Ovary (tissue), 9 donors: ENCODE measurements around the gene CENPB. TPM values are rescaled to one million over a fixed set of nuclear protein-coding genes. Genes with fewer than 3 reads are reported as not detected.

Experiments used
- DNase-seq, 5 donors: peaks; one replicate each; pipeline ENCODE4 v3.0.0-alpha.2; 2019 to 2020
- H3K27ac ChIP-seq, 2 donors: fragments of 200-600 bp; one replicate each; pipeline versions ENCODE4 v1.5.1 to v1.8.0; 2019 to 2022
- H3K27me3 ChIP-seq: fragments of 200-600 bp; one replicate; pipeline ENCODE4 v1.8.0; 2022
- H3K36me3 ChIP-seq: fragments of 200-600 bp; sonication (generic); one replicate; pipeline ENCODE4 v1.5.1; 2019
- H3K4me1 ChIP-seq: one replicate; pipeline ENCODE4 v1.8.1; 2013; ENCODE audit warnings: mild to moderate bottlenecking, moderate library complexity; ENCODE audit not compliant: insufficient read depth
- H3K4me3 ChIP-seq: fragments of 200-600 bp; sonication (generic); one replicate; pipeline ENCODE4 v1.5.1; 2017
- H3K9me3 ChIP-seq, 2 donors: fragments of 200-600 bp in 1 of 2; sonication (generic) in 1 of 2; one replicate each; pipeline versions ENCODE4 v1.5.1 to v1.8.1; 2013 to 2019; ENCODE audit warnings: mild to moderate bottlenecking in 1 of 2, moderate library complexity in 1 of 2
- CTCF ChIP-seq, 3 donors: fragments of 450-650 bp in 2 of 3; fragments of 200-600 bp in 1 of 3; IDR thresholded peaks; one replicate each; pipeline versions ENCODE4 v1.5.1 to v1.8.0; 2016 to 2022; ENCODE audit warnings: antibody characterized with exemption in 3 of 3, mild to moderate bottlenecking in 1 of 3
- EP300 ChIP-seq: sonication (generic); formaldehyde crosslinking; IDR thresholded peaks from one replicate; pipeline ENCODE4 v1.6.1; 2017; ENCODE audit warnings: antibody characterized with exemption
- POLR2A ChIP-seq: fragments of 450-650 bp; IDR thresholded peaks from one replicate; pipeline ENCODE4 v1.6.1; 2017; ENCODE audit warnings: antibody characterized with exemption, mild to moderate bottlenecking, moderate library complexity
- WGBS, 3 donors: extraction: QIAGEN DNeasy Blood & Tissue Kit in 1 of 3; methylation state at CpG; one replicate each; pipeline versions ENCODE4 v1.1.5 to v1.1.7; 2013 to 2017; 5-methylcytosine and 5-hydroxymethylcytosine counted together
- intact Hi-C, 4 donors: fragments of 100-400 bp; cut with DNase I; formaldehyde crosslinking; loops; one replicate each; pipeline versions ENCODE4 v1.11.0 to v1.15.1; 2022 to 2023
- polyA plus RNA-seq, 2 donors: library from polyadenylated mRNA; stranded (reverse); fragments of 200-250 nt in 1 of 2; fragments of 350-450 nt in 1 of 2; fragmentation: Illumina TruSeq in 1 of 2; extraction: RNeasy Lipid Tissue Mini Kit (QIAGEN cat#74804) in 1 of 2; gene quantifications; one replicate each; pipeline ENCODE4 v1.2.3, GENCODE V29; 2013 to 2014
- total RNA-seq, 7 donors: library from RNA; depleted of rRNA in 2 of 7; stranded (reverse); fragments of >200 nt in 2 of 7; fragmentation: NEBNext Ultra II Directional in 3 of 7; extraction: Animal tissue kit (Norgen Biotek cat#: 25700) in 3 of 7; gene quantifications; one replicate each; pipeline versions ENCODE4 v1.1.0 to v1.2.4, GENCODE V29; 2016 to 2023
- donor health status: DM: no; HTN: no; CAD: no; lungs with moderate emphysema.
- donor health status: DM: no; HTN: no; CAD: no.
- donor health status: Bipolar disorder and iron deficiency.
- donor health status: DM: yes; HTN: yes; CAD: no.
- donor health status: DM: no; HTN: no; CAD: no.
- donor health status: DM: yes; HTN: yes; CAD: no.

CENPB gene
- total and polyA plus RNA-seq, 9 donors = 15.4 to 119 (median 95.1) TPM

DNA sequence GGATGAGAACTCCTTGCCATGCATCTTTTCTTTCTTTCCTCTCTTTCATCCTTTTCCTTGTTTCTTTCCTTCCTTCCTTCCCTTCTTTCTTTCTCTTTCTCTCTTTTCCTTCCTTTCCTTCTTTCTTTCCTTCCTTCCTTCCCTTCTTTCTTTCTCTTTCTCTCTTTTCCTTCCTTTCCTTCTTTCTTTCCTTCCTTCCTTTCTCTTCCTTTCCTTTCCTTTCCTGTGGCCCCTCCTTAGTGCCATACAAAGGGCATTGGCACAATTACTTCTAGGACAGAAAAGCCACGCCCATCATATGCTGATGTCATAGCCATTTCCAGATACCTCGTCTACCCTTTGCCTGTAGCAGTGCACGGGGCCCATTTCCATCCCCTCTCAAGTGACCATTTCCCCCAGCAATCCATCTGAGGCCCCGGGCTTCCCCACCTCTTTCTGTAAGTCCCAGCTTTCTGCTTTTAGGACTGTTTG, 2.2 kb upstream of the CENPB start:
- no peaks in the 10 kb centered on the region for H3K27me3 ChIP-seq
- peak overlapping the region; percentile 19 to 54 for H3K27ac ChIP-seq
- H3K36me3 ChIP-seq = no peaks in the 10 kb centered on the region
- intact Hi-C loops = loop anchor here in 1 of 4 donors (5.0 kb wide), 1 partner anchor 69 kb away; no protein-coding TSS in a partner anchor
- H3K9me3 ChIP-seq = no peaks in the 10 kb centered on the region
- peaks cover 13% of the 10 kb centered on the region for H3K4me1 ChIP-seq
- H3K4me3 ChIP-seq = no peak overlapping the region
- TF ChIP-seq CTCF (IDR thresholded peaks at IDR 0.05) (no peak), POLR2A (no peak), EP300 (no peak)
- DNase-seq = peak in 1 of 5 donors; percentile 28
- 67 to 72% (median 69%) methylated on average over 4 of the region's 4 CpGs for WGBS, 3 donors

DNA sequence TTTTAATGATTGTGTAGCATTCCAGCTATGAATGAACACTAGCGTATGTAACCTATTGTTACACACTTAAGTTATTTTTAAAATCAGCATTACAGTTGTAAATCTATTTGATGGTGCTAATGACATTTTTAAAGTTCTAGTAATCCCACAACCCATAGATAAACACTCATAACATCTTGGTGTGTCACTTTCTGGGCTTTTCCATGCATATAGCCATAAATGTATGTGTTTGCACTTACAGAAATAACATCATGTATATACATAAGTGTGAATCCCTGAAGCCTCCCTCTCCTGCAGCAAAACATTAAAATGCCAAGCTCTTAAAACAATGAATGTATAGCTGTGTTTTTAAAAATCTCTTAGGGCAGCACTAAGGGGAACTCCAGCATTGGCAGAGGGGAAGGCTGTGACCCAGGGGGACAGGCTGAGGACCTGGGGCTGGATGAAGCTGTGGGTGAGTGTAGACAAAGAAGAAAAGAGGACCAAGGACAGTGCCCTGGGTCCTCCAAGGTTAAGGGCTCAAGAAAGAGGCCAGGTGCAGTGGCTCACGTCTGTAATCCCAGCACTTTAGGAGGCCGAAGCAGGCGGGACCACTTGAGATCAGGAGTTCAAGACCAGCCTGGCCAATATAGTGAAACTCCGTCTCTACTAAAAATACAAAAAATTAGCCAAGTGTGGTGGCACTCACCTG, 929 bp upstream of the CENPB start:
- TF ChIP-seq POLR2A (no peak), EP300 (no peak), CTCF (IDR thresholded peaks at IDR 0.05) (no peak)
- DNase-seq = peak in 1 of 5 donors; percentile 20
- no peaks in the 10 kb centered on the region for H3K27me3 ChIP-seq
- peaks cover 13% of the 10 kb centered on the region for H3K4me1 ChIP-seq
- no peaks in the 10 kb centered on the region for H3K36me3 ChIP-seq
- WGBS, 3 donors = 64 to 73% (median 66%) methylated on average over 5 of the region's 5 CpGs
- peak overlapping the region; percentile 54 to 60 for H3K27ac ChIP-seq
- intact Hi-C loops = loop anchor here in 3 of 4 donors (2.0 to 5.0 kb wide), 3 partner anchors 31 to 70 kb away; partner anchors contain the start of gene AP5S1 (in 2 of the 3)
- peak overlapping the region; percentile 33 for H3K4me3 ChIP-seq
- no peaks in the 10 kb centered on the region for H3K9me3 ChIP-seq

DNA sequence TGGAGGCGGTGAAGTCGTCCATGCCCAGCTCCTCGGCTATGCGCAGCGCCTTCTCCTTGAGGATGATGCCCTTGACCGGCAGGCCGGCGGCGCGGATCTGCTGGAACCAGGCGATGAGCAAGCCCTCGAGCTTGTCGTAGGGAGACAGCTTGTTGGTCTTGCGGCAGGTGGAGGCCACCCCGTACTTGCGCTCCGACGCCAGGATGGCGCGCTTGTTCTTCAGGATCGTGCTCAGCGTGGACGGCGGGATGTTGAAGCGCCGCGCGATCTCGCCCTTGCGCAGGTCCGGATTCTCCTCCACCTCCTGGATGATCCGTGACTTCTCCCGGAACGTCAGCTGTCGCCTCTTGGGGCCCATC, 435 bp downstream of the CENPB start:
- peak; percentile 48 to 77 (median 68) for DNase-seq
- H3K4me1 ChIP-seq = peaks cover 14% of the 10 kb centered on the region
- H3K27ac ChIP-seq = peak overlapping the region; percentile 69 to 71
- no peaks in the 10 kb centered on the region for H3K9me3 ChIP-seq
- H3K27me3 ChIP-seq = no peaks in the 10 kb centered on the region
- no peak for TF ChIP-seq CTCF (IDR thresholded peaks at IDR 0.05)
- TF ChIP-seq POLR2A = no peak
- TF ChIP-seq EP300 = no peak
- H3K36me3 ChIP-seq = no peaks in the 10 kb centered on the region
- 0% methylated on average over 6 to 35 of the region's 35 CpGs for WGBS, 3 donors
- intact Hi-C loops = loop anchor here in 3 of 4 donors (2.0 to 5.0 kb wide), 3 partner anchors 33 to 71 kb away; partner anchors contain the start of gene AP5S1 (in 2 of the 3)
- peak overlapping the region; percentile 69 for H3K4me3 ChIP-seq

- Histone ChIP-seq H3K4me3 (peak overlapping the region; percentile 69), H3K9me3 (no peaks in the 10 kb centered on the region), H3K4me1 (peaks cover 16% of the 10 kb centered on the region), H3K36me3 (no peaks in the 10 kb centered on the region), H3K27me3 (no peaks in the 10 kb centered on the region), H3K27ac (peak overlapping the region; percentile 69 to 71)
- TF ChIP-seq CTCF (IDR thresholded peaks at IDR 0.05) (no peak), EP300 (no peak), POLR2A (no peak)
- DNase-seq = peak in 1 of 5 donors; percentile 49
- WGBS, 3 donors = 5 to 25% (median 9%) methylated on average over 42 to 79 of the region's 79 CpGs
- intact Hi-C loops = loop anchor here (2.0 to 5.0 kb wide), 3 partner anchors 33 to 72 kb away; partner anchors contain the start of gene AP5S1 (in 2 of the 4)
These were observed 1.1 kb downstream of the CENPB start for GRCh38 chr20:3785240-3786125.
